ENCODE data around the gene B9D1.

The B9D1 gene

DNA sequence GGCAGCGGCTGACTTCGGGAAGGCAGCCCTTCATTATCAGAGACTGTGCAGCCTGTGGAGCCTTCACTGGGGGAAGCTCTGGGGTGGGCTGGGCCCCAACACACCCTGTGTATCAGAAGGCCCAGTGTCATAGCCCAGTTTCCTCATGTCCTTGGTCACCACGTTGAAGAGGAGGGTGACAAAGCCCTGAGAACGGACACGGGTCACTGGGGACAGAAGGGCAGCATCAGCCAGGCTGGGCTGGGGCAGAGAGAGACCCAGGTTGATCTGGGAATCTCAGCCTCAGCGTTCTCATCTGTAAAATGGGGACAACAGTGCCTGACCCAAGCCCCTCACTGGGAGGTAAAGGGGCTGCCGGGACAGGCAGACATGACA is 19.3 kb downstream of the B9D1 start:
- no peak overlapping the region for H3K27ac ChIP-seq
- TF ChIP-seq, protein P1, sequence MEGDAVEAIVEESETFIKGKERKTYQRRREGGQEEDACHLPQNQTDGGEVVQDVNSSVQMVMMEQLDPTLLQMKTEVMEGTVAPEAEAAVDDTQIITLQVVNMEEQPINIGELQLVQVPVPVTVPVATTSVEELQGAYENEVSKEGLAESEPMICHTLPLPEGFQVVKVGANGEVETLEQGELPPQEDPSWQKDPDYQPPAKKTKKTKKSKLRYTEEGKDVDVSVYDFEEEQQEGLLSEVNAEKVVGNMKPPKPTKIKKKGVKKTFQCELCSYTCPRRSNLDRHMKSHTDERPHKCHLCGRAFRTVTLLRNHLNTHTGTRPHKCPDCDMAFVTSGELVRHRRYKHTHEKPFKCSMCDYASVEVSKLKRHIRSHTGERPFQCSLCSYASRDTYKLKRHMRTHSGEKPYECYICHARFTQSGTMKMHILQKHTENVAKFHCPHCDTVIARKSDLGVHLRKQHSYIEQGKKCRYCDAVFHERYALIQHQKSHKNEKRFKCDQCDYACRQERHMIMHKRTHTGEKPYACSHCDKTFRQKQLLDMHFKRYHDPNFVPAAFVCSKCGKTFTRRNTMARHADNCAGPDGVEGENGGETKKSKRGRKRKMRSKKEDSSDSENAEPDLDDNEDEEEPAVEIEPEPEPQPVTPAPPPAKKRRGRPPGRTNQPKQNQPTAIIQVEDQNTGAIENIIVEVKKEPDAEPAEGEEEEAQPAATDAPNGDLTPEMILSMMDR (conservative IDR thresholded peaks at IDR 0.05), result no peak

DNA sequence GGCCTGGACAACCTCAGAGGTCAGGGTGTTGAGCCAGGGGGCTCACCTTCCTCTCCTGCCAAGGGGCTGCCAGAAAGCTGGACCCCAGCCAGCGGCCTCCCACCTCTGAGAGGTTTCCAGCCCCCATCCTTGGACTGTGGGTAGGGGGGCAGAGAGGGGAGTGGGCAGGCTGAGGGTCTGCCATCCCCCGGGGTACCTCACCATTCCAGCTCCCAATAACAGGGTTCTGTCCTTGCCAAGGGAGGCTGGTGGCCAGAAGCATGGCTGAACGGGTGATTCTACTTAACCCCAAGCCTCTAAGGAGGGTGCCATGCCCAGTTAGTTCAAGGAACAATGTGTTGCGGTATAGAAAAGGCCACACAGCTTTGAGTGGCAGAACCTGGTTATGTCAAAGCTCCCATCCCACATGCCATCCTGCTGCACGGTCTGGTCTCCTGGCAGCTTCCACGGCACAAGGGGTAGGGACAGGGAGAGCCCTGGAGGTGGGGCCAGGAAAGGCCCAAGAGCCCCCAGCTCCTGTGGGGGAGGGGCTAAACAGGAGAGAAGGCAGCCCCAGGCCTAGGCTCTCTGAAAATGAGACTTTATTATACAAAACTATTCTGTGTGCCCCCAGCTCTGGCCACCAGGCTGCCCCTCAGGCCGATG is 19.8 kb downstream of the B9D1 start:
- TF ChIP-seq, protein P1 (conservative IDR thresholded peaks at IDR 0.05), result no peak
- no peak overlapping the region for H3K27ac ChIP-seq

DNA sequence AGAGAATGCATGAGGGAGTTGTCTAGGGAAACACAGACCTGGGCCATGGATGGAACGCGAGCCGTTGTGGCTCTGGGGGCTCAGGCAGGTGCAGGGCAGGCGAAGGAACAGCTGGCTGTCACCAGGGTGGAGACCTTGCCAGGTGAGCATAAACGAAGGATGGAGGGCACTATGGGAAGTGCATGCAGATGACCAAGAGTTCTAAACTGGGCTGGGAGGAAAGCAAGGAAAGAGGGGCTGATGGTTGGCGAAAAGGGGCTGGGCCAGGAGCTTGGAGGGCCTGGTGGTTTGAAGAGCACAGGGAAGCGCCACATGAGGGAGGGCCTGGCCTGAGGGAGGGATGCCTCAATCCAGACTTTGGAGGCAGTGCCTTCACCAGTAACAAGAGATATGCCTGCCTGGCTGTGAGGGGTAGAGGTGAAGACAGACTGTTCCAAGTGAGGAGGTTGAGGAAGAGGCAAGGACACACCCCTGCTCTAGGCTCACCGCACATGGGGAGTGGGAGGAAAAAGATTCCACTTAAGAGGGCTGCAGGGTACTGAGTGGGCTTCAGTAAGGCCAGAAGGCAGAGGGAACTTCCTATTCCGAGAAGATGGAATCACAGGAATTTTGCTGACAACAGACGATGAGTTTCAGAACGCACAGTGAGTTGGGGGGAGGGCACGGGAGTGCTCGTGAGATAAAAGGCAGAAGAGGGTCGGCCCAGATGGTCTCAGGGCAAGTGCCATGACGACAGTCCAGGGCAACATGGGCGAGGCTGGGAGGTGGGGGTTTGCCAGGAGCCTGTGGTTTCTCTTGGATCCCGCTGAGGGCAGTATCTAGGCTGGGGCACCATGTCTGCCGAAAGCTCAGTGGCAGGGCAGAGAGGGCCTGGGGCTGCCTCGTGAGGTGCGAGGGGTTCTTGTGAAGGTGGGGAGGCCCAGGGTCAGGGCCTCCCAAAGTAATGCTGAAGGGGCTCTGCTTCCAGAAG is 20.6 kb downstream of the B9D1 start:
- no peak overlapping the region for H3K27ac ChIP-seq
- TF ChIP-seq, protein P1 (conservative IDR thresholded peaks at IDR 0.05), result no peak

DNA sequence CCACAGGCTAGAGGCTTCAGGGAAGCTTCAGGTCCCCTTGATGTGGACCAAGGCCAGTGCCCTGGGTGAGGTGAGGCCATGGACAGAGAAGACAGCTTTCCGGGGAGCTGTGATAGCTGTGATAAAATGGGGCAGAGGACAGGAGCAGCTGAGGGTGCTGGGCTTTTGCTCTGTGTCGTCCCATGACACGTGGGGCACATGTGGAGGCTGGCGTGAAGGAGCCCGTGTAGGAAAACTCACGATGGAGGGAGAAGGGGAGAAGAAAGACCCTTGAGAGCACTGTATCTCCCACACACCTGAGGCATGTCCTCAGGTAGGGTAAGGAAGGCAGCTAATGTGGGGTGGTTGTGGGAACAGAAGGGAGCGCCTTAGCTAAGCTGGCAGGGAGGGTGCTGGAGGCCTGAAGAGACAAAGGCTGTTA is 21.3 kb downstream of the B9D1 start:
- TF ChIP-seq, protein P1 (conservative IDR thresholded peaks at IDR 0.05), result no peak
- H3K27ac ChIP-seq, result no peak overlapping the region

DNA sequence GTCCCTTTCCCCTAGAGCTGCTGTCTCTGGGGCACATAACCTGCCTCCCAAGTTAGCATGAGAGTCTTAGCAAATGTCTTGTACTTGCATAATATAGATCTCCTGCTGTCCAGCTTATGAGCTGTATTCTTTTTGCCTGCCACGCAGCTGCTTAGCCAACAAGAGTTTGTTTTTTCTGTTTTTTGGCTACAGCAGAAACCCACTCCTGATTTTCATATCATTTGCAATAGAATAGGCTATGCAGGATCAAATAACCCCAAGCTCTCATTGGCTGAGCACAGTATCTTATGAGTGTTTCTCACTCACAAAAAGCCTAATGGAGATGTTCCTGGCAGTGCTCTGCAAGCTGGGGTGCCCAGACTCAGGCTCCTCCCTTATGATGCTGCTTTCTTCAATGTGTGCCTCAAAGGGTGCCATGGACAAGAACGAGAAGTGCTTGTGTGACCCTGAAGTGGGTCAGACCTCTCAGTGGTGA is 23.1 kb downstream of the B9D1 start:
- TF ChIP-seq, protein P1 (conservative IDR thresholded peaks at IDR 0.05), result no peak
- H3K27ac ChIP-seq, result no peak overlapping the region

DNA sequence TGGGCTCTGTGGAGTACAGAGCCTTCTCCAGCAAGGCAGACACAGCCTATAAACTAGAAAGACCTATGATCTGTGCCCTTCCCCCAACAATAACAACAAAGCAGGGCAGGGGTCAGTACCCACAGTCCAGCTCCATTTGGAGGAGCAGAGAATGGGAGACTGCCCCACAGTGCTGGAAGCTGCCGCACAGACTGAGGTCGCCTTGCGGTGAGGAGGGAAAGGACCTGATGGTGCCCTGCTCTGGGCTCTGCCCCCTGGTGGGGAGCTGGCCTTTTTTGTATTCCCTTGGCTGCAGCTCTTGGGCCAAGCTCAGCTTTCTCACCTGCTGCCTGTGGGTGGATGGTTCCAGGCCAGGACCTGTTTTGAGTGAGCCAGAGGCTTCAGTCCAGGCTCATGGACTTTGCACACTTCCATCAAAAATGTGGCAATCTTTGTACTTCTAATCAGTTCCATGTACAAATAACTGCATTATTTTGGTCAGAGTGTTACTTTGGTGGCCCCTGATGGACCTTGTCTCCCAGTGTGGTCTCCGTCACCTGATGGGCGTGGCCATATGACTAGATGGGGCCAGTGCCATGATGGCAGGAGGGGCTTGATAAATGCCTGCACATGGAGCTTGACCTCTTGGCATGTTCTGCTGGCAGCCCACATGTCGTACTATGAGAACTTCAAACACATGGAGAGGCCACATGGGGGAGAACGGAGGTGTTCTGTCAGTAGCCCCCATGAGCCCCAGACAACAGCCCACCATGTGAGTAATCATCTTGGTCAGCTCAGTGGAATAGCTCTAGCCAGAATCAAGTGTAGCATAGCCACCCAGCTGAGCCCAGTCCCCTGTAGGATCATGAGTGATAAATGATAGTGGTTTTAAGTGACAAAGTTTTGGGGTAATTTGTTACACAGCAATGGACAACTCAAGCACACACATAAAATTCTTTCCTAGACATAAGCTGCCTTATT is 24.2 kb downstream of the B9D1 start:
- TF ChIP-seq, protein P1 (conservative IDR thresholded peaks at IDR 0.05), result peak; percentile 73
- no peak overlapping the region for H3K27ac ChIP-seq
